ENCODE results near the gene DGKZ. TPM values are rescaled to one million over a fixed set of nuclear protein-coding genes. Genes with fewer than 3 reads are reported as not detected.

DGKZ gene
- total and polyA plus RNA-seq, 10 donors: 44.2 to 136 (median 97.9) TPM

GRCh38 chr11:46393231-46393616, 46.0 kb downstream of the DGKZ start:
- intact Hi-C loops (cut with DNase I; ENCODE audit: low total_unique reads): no loop called here
- Histone ChIP-seq H3K9me3 (no peaks in the 10 kb centered on the region), H3K4me3 (peak overlapping the region in 4 of 8 donors; percentile 39 to 67 (median 46)), H3K36me3 (peaks cover 0 to 30% (median 19%) of the 10 kb centered on the region in 6 donors), H3K27me3 (replicated peaks in 1 of 7) (peaks cover 11 to 56% (median 44%) of the 10 kb centered on the region in 7 donors), H3K27ac (peak overlapping the region in 3 of 8 donors; percentile 61 to 74 (median 73)), H3K4me1 (peaks cover 25 to 57% (median 46%) of the 10 kb centered on the region in 6 donors)
- 52 to 71% (median 58%) methylated on average over 4 of the region's 4 CpGs for WGBS, 5 donors
- no peak for DNase-seq
- no peak for TF ChIP-seq POLR2A (IDR thresholded peaks at IDR 0.05)
- peak in 1 of 3 donors; percentile 5 for TF ChIP-seq POLR2AphosphoS5 (IDR thresholded peaks at IDR 0.05)

DNA sequence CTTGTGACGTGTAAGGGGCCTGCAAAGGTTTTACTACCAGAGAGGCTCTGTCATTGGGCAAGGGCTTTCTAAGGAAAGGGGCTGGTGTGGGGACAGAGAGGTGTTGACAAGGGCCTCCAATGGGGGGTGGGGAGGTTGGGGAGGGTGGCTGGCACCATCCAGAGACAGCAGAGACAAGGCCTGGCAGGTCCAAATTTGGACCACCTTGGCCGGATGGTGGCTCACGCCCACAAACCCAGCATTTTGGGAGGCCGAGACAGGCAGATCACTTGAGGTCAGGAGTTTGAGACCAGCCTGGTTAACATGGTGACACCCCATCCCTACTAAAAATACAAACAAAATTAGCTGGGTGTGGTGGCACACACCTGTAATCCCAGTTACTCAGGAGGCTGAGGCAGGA, 46.5 kb downstream of the DGKZ start:
- TF ChIP-seq CTCF (IDR thresholded peaks at IDR 0.05 in 8 of 11, conservative IDR thresholded peaks at IDR 0.05 in 3 of 11) (no peak), POLR2A (IDR thresholded peaks at IDR 0.05) (no peak), POLR2AphosphoS5 (IDR thresholded peaks at IDR 0.05) (no peak)
- intact Hi-C loops (cut with DNase I; ENCODE audit: low total_unique reads): no loop called here

GRCh38 chr11:46397526-46397925, 50.3 kb downstream of the DGKZ start:
- intact Hi-C loops (cut with DNase I; ENCODE audit: low total_unique reads): no loop called here
- DNase-seq: no peak
- Histone ChIP-seq H3K27me3 (replicated peaks in 1 of 7) (peaks cover 0 to 13% (median 4%) of the 10 kb centered on the region in 7 donors), H3K9me3 (no peaks in the 10 kb centered on the region), H3K27ac (no peak overlapping the region), H3K36me3 (peaks cover 0 to 72% (median 19%) of the 10 kb centered on the region in 6 donors), H3K4me3 (no peak overlapping the region), H3K4me1 (peaks cover 4 to 15% (median 9%) of the 10 kb centered on the region in 6 donors)
- TF ChIP-seq POLR2AphosphoS5 (IDR thresholded peaks at IDR 0.05) (peak in 1 of 3 donors; percentile 42), CTCF (IDR thresholded peaks at IDR 0.05 in 8 of 11, conservative IDR thresholded peaks at IDR 0.05 in 3 of 11) (no peak)
- 95 to 99% (median 97%) methylated on average over 18 to 19 of the region's 19 CpGs for WGBS, 5 donors

More for the DNA sequence above, 46.5 kb downstream of the DGKZ start:
- Histone ChIP-seq H3K9me3 (no peaks in the 10 kb centered on the region), H3K4me1 (peaks cover 25 to 52% (median 43%) of the 10 kb centered on the region in 6 donors), H3K27ac (no peak overlapping the region), H3K36me3 (peaks cover 0 to 35% (median 19%) of the 10 kb centered on the region in 6 donors), H3K27me3 (replicated peaks in 1 of 7) (peaks cover 11 to 50% (median 40%) of the 10 kb centered on the region in 7 donors), H3K4me3 (no peak overlapping the region)
- 66 to 81% (median 73%) methylated on average over 4 of the region's 4 CpGs for WGBS, 5 donors
- no peak for DNase-seq

- no peak for TF ChIP-seq POLR2AphosphoS5 (IDR thresholded peaks at IDR 0.05)
- TF ChIP-seq POLR2A (IDR thresholded peaks at IDR 0.05): no peak
- no peak for TF ChIP-seq CTCF (IDR thresholded peaks at IDR 0.05 in 8 of 11, conservative IDR thresholded peaks at IDR 0.05 in 3 of 11)
- intact Hi-C loops (cut with DNase I; ENCODE audit: low total_unique reads): no loop called here
- Histone ChIP-seq H3K4me1 (peaks cover 0 to 28% (median 0%) of the 10 kb centered on the region in 6 donors), H3K27ac (peak overlapping the region in 5 of 8 donors; percentile 0 to 41 (median 33)), H3K9me3 (no peaks in the 10 kb centered on the region), H3K27me3 (replicated peaks in 1 of 7) (no peaks in the 10 kb centered on the region), H3K36me3 (peaks cover 0 to 99% (median 49%) of the 10 kb centered on the region in 6 donors), H3K4me3 (no peak overlapping the region)
- no peak for DNase-seq
- WGBS, 5 donors: 82 to 86% (median 84%) methylated on average over 6 of the region's 6 CpGs
Observed at GRCh38 chr11:46402957-46403902, 56.0 kb downstream of the DGKZ start.
